H9 (cell line): ENCODE measurements around the gene NIPSNAP3A. TPM values are rescaled to one million over a fixed set of nuclear protein-coding genes. Genes with fewer than 3 reads are reported as not detected.

Experiments
- DNase-seq: peaks from one replicate; pipeline ENCODE4 v3.0.0-alpha.2; 2017
- H2AFZ ChIP-seq: one replicate; pipeline ENCODE4 v1.6.1; 2013; ENCODE audit warnings: mild to moderate bottlenecking, low read length, control low read depth, moderate library complexity
- H2AK5ac ChIP-seq: 2 replicates; pipeline ENCODE4 v1.6.1; 2013; ENCODE audit warnings: low read length, control low read depth, mixed read lengths; ENCODE audit not compliant: insufficient read length
- H2BK120ac ChIP-seq: one replicate; pipeline ENCODE4 v1.6.1; 2013; ENCODE audit warnings: low read depth, mild to moderate bottlenecking, low read length, control low read depth, inconsistent platforms; ENCODE audit not compliant: poor library complexity, severe bottlenecking
- H2BK12ac ChIP-seq: 2 replicates; pipeline ENCODE4 v1.6.1; 2013; ENCODE audit warnings: low read length, control low read depth, mixed read lengths, low read depth; ENCODE audit not compliant: insufficient read length
- H2BK15ac ChIP-seq: 2 replicates; pipeline ENCODE4 v1.6.1; 2013; ENCODE audit warnings: low read depth, low read length, control low read depth
- H2BK20ac ChIP-seq: one replicate; pipeline ENCODE4 v1.6.1; 2013; ENCODE audit warnings: low read depth, mild to moderate bottlenecking, low read length, control low read depth, inconsistent platforms; ENCODE audit not compliant: poor library complexity, severe bottlenecking
- H2BK5ac ChIP-seq: 2 replicates; pipeline ENCODE4 v1.6.1; 2013; ENCODE audit warnings: low read length, control low read depth, mixed read lengths; ENCODE audit not compliant: insufficient read length
- H3K14ac ChIP-seq: 2 replicates; pipeline ENCODE4 v1.6.1; 2013; ENCODE audit warnings: low read length, control low read depth; ENCODE audit not compliant: insufficient read depth
- H3K18ac ChIP-seq: 2 replicates; pipeline ENCODE4 v1.6.1; 2013; ENCODE audit warnings: low read depth, mild to moderate bottlenecking, mixed read lengths, low read length, control low read depth; ENCODE audit not compliant: insufficient read length
- H3K23ac ChIP-seq: 2 replicates; pipeline ENCODE4 v1.6.1; 2013; ENCODE audit warnings: low read length, control low read depth, mixed read lengths, low read depth; ENCODE audit not compliant: insufficient read length
- H3K23me2 ChIP-seq: 2 replicates; pipeline ENCODE4 v1.6.1; 2013; ENCODE audit warnings: low read depth, mild to moderate bottlenecking, mixed read lengths, low read length, control low read depth; ENCODE audit not compliant: insufficient read length, poor library complexity, severe bottlenecking
- H3K27ac ChIP-seq: 2 replicates; pipeline ENCODE4 v1.5.1; 2013; ENCODE audit warnings: low read length, control low read depth, mixed read lengths, low read depth; ENCODE audit not compliant: insufficient read length
- H3K27me3 ChIP-seq: 2 replicates; pipeline ENCODE4 v1.6.1; 2013; ENCODE audit warnings: low read length, control low read depth, inconsistent platforms; ENCODE audit not compliant: insufficient read depth
- H3K4ac ChIP-seq: 2 replicates; pipeline ENCODE4 v1.6.1; 2013; ENCODE audit warnings: low read depth, mild to moderate bottlenecking, control low read depth, inconsistent platforms, low read length, moderate library complexity
- H3K4me1 ChIP-seq: 2 replicates; pipeline ENCODE4 v1.6.1; 2013; ENCODE audit warnings: low read length, control low read depth, inconsistent platforms; ENCODE audit not compliant: insufficient read depth
- H3K4me2 ChIP-seq: 2 replicates; pipeline ENCODE4 v1.6.1; 2013; ENCODE audit warnings: low read length, control low read depth, mixed read lengths; ENCODE audit not compliant: insufficient read length, insufficient read depth
- H3K56ac ChIP-seq: 2 replicates; pipeline ENCODE4 v1.6.1; 2013; ENCODE audit warnings: low read depth, mild to moderate bottlenecking, mixed read lengths, low read length, control low read depth; ENCODE audit not compliant: insufficient read length
- H3K79me1 ChIP-seq: 2 replicates; pipeline ENCODE4 v1.6.1; 2013; ENCODE audit warnings: low read depth, mild to moderate bottlenecking, moderate library complexity, low read length, control low read depth, inconsistent platforms; ENCODE audit not compliant: insufficient read depth, poor library complexity, severe bottlenecking
- H3K79me2 ChIP-seq: 2 replicates; pipeline ENCODE4 v1.6.1; 2013; ENCODE audit warnings: low read length, control low read depth, inconsistent platforms; ENCODE audit not compliant: insufficient read depth
- H3K9ac ChIP-seq: 2 replicates; pipeline ENCODE4 v1.6.1; 2013; ENCODE audit warnings: low read length, control low read depth, mixed read lengths; ENCODE audit not compliant: insufficient read length; ENCODE audit errors: extremely low read depth
- H3K9me3 ChIP-seq: one replicate; pipeline ENCODE4 v1.6.1; 2013; ENCODE audit warnings: low read depth, low read length, inconsistent platforms; ENCODE audit not compliant: control insufficient read depth
- H3T11ph ChIP-seq: one replicate; pipeline ENCODE4 v1.6.1; 2013; ENCODE audit warnings: mild to moderate bottlenecking, low read length, control low read depth, inconsistent platforms
- H4K20me1 ChIP-seq: one replicate; pipeline ENCODE4 v1.6.1; 2013; ENCODE audit not compliant: control insufficient read depth, insufficient read length, insufficient read depth
- H4K5ac ChIP-seq: 2 replicates; pipeline ENCODE4 v1.6.1; 2013; ENCODE audit warnings: low read depth, mild to moderate bottlenecking, mixed read lengths, low read length, control low read depth; ENCODE audit not compliant: insufficient read length
- H4K8ac ChIP-seq: replicated peaks from 2 replicates; pipeline ENCODE4 v1.6.1; 2013; ENCODE audit warnings: low read length, control low read depth, mixed read lengths, low read depth; ENCODE audit not compliant: insufficient read length
- H4K91ac ChIP-seq: 2 replicates; pipeline ENCODE4 v1.6.1; 2013; ENCODE audit warnings: low read depth, mild to moderate bottlenecking, moderate library complexity, mixed read lengths, low read length, control low read depth; ENCODE audit not compliant: insufficient read length
- H3K27ac Mint-ChIP-seq, 3 experiments: 2 replicates in 2 of 3; 3 replicates in 1 of 3; pipeline ENCODE4 v1.8.0; 2020 to 2021; ENCODE audit warnings: mixed read lengths in 3 of 3, mild to moderate bottlenecking in 1 of 3, moderate library complexity in 1 of 3
- H3K27me3 Mint-ChIP-seq: 2 replicates; pipeline ENCODE4 v1.8.0; 2021; ENCODE audit warnings: low read depth, mild to moderate bottlenecking, moderate library complexity, mixed read lengths
- H3K36me3 Mint-ChIP-seq, 3 experiments: 2 replicates in 2 of 3; 3 replicates in 1 of 3; pipeline ENCODE4 v1.8.0; 2020 to 2021; ENCODE audit warnings: low read depth in 3 of 3, mixed read lengths in 3 of 3; ENCODE audit not compliant: insufficient read depth in 1 of 3
- H3K4me1 Mint-ChIP-seq, 2 experiments: 2 replicates each; pipeline ENCODE4 v1.8.0; 2020; ENCODE audit warnings: mixed read lengths in 2 of 2
- H3K4me3 Mint-ChIP-seq, 2 experiments: 2 replicates in 1 of 2; 3 replicates in 1 of 2; pipeline ENCODE4 v1.8.0; 2020 to 2021; ENCODE audit warnings: mild to moderate bottlenecking in 2 of 2, mixed read lengths in 2 of 2, moderate library complexity in 1 of 2
- H3K9me3 Mint-ChIP-seq, 2 experiments: 2 replicates in 1 of 2; 3 replicates in 1 of 2; pipeline ENCODE4 v1.8.0; 2020; ENCODE audit warnings: mild to moderate bottlenecking in 2 of 2, mixed read lengths in 2 of 2, moderate library complexity in 1 of 2
- WGBS: extraction: QIAGEN DNeasy Blood & Tissue Kit; methylation state at CpG from one replicate; pipeline ENCODE4 v1.1.7; 2013; ENCODE audit warnings: missing lambda C conversion rate, low lambda C conversion rate, mixed read lengths; ENCODE audit not compliant: insufficient read length; ENCODE audit errors: extremely low coverage; 5-methylcytosine and 5-hydroxymethylcytosine counted together
- total RNA-seq: library from RNA; stranded (reverse); gene quantifications from 2 replicates; pipeline ENCODE4 v1.2.1, GENCODE V29; 2021
- TF ChIP-seq, protein P1 (sequence below): fragments of 200-600 bp; sonication (generic); conservative IDR thresholded peaks from 3 replicates; pipeline ENCODE4 v1.8.0; 2021; ENCODE audit warnings: antibody characterized with exemption, mild to moderate bottlenecking

NIPSNAP3A gene
- total RNA-seq, 1 experiment from 2014 or later: 13.9 TPM

DNA sequence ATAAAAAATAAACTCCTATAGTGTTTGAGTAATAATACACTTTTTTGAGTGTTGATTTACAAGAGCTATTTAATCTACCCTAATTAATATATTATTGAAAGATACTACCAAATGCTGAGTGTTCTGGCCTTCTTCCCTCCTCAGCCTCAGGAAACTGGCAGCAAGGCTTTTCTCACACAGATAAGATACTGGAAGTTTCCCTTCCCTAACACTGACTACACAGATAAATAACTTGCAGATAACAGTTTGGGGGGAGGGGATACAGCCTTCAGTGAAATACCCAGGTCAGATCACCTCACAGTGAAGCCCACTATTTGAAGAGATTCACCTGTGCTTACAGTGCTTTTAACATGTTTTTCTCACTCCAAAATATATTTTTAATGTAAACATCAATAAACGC is 1.6 kb upstream of the NIPSNAP3A start:
- Histone ChIP-seq H2BK120ac (no peak overlapping the region), H3K18ac (no peak overlapping the region), H3K9me3 (no peaks in the 10 kb centered on the region), H2BK15ac (no peak overlapping the region), H3K27ac (no peak overlapping the region), H3T11ph (no peak overlapping the region), H2AFZ (no peak overlapping the region), H4K20me1 (no peaks in the 10 kb centered on the region), H3K14ac (no peak overlapping the region), H3K9ac (no peak overlapping the region), H3K27me3 (no peaks in the 10 kb centered on the region), H3K4me1 (no peaks in the 10 kb centered on the region), H3K23me2 (peaks cover 7% of the 10 kb centered on the region), H4K91ac (no peak overlapping the region), H3K79me1 (no peaks in the 10 kb centered on the region), H3K23ac (no peak overlapping the region), H4K8ac (no peak overlapping the region), H2AK5ac (no peak overlapping the region), H4K5ac (no peak overlapping the region), H3K56ac (no peak overlapping the region), H3K79me2 (no peaks in the 10 kb centered on the region), H2BK12ac (no peak overlapping the region), H2BK5ac (no peak overlapping the region), H3K4ac (no peak overlapping the region), H2BK20ac (no peak overlapping the region), H3K4me2 (no peak overlapping the region)
- no CpG with 5 or more reads among the region's 1 CpG for WGBS
- no peak overlapping the region for H3K27ac Mint-ChIP-seq
- no peaks in the 10 kb centered on the region for H3K36me3 Mint-ChIP-seq
- TF ChIP-seq, protein P1, sequence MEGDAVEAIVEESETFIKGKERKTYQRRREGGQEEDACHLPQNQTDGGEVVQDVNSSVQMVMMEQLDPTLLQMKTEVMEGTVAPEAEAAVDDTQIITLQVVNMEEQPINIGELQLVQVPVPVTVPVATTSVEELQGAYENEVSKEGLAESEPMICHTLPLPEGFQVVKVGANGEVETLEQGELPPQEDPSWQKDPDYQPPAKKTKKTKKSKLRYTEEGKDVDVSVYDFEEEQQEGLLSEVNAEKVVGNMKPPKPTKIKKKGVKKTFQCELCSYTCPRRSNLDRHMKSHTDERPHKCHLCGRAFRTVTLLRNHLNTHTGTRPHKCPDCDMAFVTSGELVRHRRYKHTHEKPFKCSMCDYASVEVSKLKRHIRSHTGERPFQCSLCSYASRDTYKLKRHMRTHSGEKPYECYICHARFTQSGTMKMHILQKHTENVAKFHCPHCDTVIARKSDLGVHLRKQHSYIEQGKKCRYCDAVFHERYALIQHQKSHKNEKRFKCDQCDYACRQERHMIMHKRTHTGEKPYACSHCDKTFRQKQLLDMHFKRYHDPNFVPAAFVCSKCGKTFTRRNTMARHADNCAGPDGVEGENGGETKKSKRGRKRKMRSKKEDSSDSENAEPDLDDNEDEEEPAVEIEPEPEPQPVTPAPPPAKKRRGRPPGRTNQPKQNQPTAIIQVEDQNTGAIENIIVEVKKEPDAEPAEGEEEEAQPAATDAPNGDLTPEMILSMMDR: no peak
- H3K4me1 Mint-ChIP-seq: peaks cover 17 to 25% of the 10 kb centered on the region in 2 experiments
- DNase-seq: no peak
- no peaks in the 10 kb centered on the region for H3K9me3 Mint-ChIP-seq
- peak overlapping the region in 1 of 2 experiments; percentile 7; a peak in 1 of 5 replicates for H3K4me3 Mint-ChIP-seq
- no peaks in the 10 kb centered on the region for H3K27me3 Mint-ChIP-seq
